Epithelial cell of esophagus (primary cell): ENCODE results near the gene IFT172.
A peak's percentile ranks its signal among the peaks of the same experiment; 100 is the strongest.

Experiments
- DNase-seq: peaks from one replicate; pipeline ENCODE4 v3.0.0; 2010; ENCODE audit warnings: low read depth
- H3K4me3 ChIP-seq: 2 replicates; pipeline ENCODE4 v1.5.1; 2011; ENCODE audit warnings: mild to moderate bottlenecking, low read length, control low read depth
- TF ChIP-seq, protein P1 (sequence below): IDR thresholded peaks from 2 replicates; pipeline ENCODE4 v1.5.1; 2011; ENCODE audit warnings: low read depth, mild to moderate bottlenecking, low read length, control low read depth, inconsistent platforms; ENCODE audit not compliant: insufficient read depth; ENCODE audit errors: missing control alignments

The IFT172 gene

GRCh38 chr2:27494284-27494943 lies 4.9 kb upstream of the IFT172 start:
- peak overlapping the region; percentile 59 for H3K4me3 ChIP-seq
- TF ChIP-seq, protein P1, sequence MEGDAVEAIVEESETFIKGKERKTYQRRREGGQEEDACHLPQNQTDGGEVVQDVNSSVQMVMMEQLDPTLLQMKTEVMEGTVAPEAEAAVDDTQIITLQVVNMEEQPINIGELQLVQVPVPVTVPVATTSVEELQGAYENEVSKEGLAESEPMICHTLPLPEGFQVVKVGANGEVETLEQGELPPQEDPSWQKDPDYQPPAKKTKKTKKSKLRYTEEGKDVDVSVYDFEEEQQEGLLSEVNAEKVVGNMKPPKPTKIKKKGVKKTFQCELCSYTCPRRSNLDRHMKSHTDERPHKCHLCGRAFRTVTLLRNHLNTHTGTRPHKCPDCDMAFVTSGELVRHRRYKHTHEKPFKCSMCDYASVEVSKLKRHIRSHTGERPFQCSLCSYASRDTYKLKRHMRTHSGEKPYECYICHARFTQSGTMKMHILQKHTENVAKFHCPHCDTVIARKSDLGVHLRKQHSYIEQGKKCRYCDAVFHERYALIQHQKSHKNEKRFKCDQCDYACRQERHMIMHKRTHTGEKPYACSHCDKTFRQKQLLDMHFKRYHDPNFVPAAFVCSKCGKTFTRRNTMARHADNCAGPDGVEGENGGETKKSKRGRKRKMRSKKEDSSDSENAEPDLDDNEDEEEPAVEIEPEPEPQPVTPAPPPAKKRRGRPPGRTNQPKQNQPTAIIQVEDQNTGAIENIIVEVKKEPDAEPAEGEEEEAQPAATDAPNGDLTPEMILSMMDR: no peak
- no peak for DNase-seq

DNA sequence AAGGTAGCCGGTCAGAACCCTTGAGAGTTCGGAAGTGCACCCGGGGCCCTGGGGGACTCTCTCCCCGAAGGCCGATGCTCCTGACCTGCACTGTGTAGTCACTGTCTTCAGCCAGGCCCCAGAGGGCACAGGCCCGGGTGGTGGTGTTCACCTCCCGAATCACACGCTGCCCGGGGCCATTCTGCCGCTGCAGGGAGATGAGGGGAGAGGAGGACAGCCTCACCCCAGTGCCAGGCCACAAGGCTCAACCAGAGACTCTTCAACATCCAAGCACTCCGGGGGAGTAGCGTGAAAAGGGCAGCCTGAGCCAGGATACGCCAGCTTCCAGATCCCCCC lies 4.4 kb upstream of the IFT172 start:
- DNase-seq: no peak
- TF ChIP-seq, protein P1: no peak
- no peak overlapping the region for H3K4me3 ChIP-seq

DNA sequence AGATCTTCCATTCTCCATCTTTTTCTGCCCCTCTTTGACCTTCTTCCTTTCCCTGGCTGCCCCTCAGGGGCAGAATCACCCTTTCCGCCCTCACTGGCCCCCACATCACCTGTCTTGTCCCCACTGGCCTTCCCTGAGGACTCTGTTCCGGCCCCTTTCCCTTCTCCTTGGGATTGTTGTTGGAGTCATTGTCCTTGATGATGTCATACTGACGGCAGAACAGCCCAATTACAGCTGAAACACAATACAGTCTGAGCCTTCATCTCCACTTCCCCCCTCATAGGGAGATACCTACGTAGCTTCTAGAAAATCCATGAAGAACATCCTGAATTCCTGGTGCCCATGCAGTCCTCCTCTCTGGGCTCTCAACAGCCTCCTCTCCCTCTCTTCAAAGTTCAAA lies 3.0 kb upstream of the IFT172 start:
- DNase-seq: no peak
- TF ChIP-seq, protein P1: no peak
- no peak overlapping the region for H3K4me3 ChIP-seq

DNA sequence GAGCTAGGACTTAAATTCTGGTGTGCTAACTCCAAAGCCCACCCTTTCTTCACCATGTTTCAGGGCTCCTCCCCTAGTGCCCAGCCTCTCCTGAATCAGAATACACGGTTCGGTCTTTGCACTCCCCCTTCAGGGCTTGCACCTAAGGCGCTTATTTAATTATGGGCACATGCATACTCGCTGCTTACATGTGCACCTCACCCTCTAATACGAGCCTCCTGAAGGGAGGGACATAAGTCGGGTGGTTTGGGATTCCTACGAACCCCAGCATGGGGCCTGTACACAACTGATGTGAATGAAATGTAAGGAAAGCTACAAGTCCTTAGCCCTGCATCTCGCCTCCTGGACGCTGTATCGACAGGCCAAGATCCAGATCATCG lies 435 bp downstream of the IFT172 start:
- TF ChIP-seq, protein P1: no peak
- H3K4me3 ChIP-seq: peak overlapping the region; percentile 68
- DNase-seq: peak; percentile 32

GRCh38 chr2:27485496-27485895 lies 4.0 kb downstream of the IFT172 start:
- TF ChIP-seq, protein P1: no peak
- no peak overlapping the region for H3K4me3 ChIP-seq

GRCh38 chr2:27471961-27472360 lies 17.6 kb downstream of the IFT172 start:
- no peak overlapping the region for H3K4me3 ChIP-seq
- TF ChIP-seq, protein P1: no peak
- no peak for DNase-seq

More at GRCh38 chr2:27485496-27485895, 4.0 kb downstream of the IFT172 start:
- no peak for DNase-seq

DNA sequence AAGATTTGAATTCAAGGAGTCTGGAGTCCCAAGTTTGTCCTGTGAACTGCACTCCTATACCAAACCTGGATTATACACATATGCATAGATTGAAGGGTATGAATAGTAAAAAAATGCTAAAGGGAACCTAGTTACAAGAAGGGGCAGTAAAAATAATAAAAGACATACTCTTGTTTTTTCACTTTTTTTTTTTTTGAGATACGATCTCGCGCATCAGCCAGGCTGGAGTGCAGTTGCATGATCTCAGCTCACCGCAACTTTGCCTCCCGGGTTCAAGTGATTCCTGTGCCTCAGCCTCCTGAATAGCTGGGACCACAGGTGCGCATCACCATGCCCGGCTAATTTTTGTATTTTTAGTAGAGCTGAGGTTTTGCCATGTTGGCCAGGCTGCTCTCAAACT lies 25.1 kb downstream of the IFT172 start:
- no peak for DNase-seq
- TF ChIP-seq, protein P1: no peak
- H3K4me3 ChIP-seq: no peak overlapping the region
